DND-41 (cell line): ENCODE data around the gene XNDC1N.

Experiments used
- EZH2 ChIP-seq: IDR thresholded peaks from 3 replicates; pipeline ENCODE4 v1.6.1; 2012; ENCODE audit warnings: borderline replicate concordance, low read depth, mild to moderate bottlenecking, moderate library complexity, low read length, inconsistent platforms; ENCODE audit not compliant: severe bottlenecking
- TF ChIP-seq, protein P1 (sequence below): IDR thresholded peaks from 2 replicates; pipeline ENCODE4 v1.5.1; 2012; ENCODE audit warnings: borderline replicate concordance, low read length, moderate library complexity, mild to moderate bottlenecking; ENCODE audit not compliant: poor library complexity, severe bottlenecking; ENCODE audit errors: extremely low read depth

DNA sequence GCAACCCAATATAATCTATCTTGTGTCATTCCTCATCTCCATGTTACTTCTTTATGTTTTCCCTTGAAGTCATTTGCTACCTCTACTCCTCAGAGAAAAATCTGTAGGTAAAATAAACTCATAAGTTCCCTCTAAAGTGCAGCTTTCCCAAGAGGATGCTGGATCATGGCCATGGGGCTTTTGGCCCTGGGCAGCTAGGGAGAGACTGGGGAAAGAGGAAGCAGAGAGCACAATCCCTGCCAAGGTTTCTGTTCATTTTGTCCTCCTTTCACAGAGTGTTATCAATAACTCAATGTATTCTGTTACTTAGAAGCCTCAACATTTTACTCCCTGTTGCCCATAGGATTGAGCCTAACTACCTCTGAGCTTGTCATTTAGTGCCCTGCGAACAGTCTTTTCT, 9.4 kb upstream of the XNDC1N start:
- TF ChIP-seq, protein P1, sequence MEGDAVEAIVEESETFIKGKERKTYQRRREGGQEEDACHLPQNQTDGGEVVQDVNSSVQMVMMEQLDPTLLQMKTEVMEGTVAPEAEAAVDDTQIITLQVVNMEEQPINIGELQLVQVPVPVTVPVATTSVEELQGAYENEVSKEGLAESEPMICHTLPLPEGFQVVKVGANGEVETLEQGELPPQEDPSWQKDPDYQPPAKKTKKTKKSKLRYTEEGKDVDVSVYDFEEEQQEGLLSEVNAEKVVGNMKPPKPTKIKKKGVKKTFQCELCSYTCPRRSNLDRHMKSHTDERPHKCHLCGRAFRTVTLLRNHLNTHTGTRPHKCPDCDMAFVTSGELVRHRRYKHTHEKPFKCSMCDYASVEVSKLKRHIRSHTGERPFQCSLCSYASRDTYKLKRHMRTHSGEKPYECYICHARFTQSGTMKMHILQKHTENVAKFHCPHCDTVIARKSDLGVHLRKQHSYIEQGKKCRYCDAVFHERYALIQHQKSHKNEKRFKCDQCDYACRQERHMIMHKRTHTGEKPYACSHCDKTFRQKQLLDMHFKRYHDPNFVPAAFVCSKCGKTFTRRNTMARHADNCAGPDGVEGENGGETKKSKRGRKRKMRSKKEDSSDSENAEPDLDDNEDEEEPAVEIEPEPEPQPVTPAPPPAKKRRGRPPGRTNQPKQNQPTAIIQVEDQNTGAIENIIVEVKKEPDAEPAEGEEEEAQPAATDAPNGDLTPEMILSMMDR: no peak
- no peak for TF ChIP-seq EZH2
